DND-41 (cell line): ENCODE results near the gene ADAMTSL4.

Experiments used
- ATAC-seq: fragments of 200-7000 bp; cut with Tn5 transposase; 3 replicates; pipeline ENCODE4 v1.9.1; 2021; ENCODE audit warnings: low read depth; ENCODE audit not compliant: insufficient read depth
- DNase-seq: peaks from one replicate; pipeline ENCODE4 v3.0.0-alpha.2; 2020
- H2AFZ ChIP-seq: 2 replicates; pipeline ENCODE4 v1.6.0; 2012; ENCODE audit warnings: low read depth, low read length
- H3K27ac ChIP-seq: 2 replicates; pipeline ENCODE4 v1.5.1; 2012; ENCODE audit warnings: low read length, inconsistent platforms
- H3K27me3 ChIP-seq: fragments of 200-600 bp; sonication (generic); 2 replicates; pipeline ENCODE4 v1.6.0; 2012; ENCODE audit warnings: low read length, mild to moderate bottlenecking, inconsistent platforms; ENCODE audit not compliant: insufficient read depth, poor library complexity
- H3K36me3 ChIP-seq: 2 replicates; pipeline ENCODE4 v1.5.1; 2012; ENCODE audit warnings: low read length, inconsistent platforms; ENCODE audit not compliant: insufficient read depth
- H3K4me1 ChIP-seq: 2 replicates; pipeline ENCODE4 v1.5.1; 2012; ENCODE audit warnings: mild to moderate bottlenecking, low read length; ENCODE audit not compliant: insufficient read depth
- H3K4me2 ChIP-seq: 2 replicates; pipeline ENCODE4 v1.6.0; 2012; ENCODE audit warnings: mild to moderate bottlenecking, moderate library complexity, low read length, inconsistent platforms; ENCODE audit not compliant: insufficient read depth
- H3K4me3 ChIP-seq, 2 experiments: fragments of 200-600 bp in 1 of 2; shearing (Covaris generic) in 1 of 2; 2 replicates each; pipeline ENCODE4 v1.5.1; 2012 to 2016; ENCODE audit warnings: inconsistent platforms in 2 of 2, low read length in 2 of 2, mild to moderate bottlenecking in 2 of 2, low read depth in 1 of 2, moderate library complexity in 1 of 2
- H3K79me2 ChIP-seq: 2 replicates; pipeline ENCODE4 v1.6.0; 2012; ENCODE audit warnings: low read length, inconsistent platforms; ENCODE audit not compliant: insufficient read depth
- H3K9ac ChIP-seq: 2 replicates; pipeline ENCODE4 v1.6.0; 2012; ENCODE audit warnings: low read depth, mild to moderate bottlenecking, inconsistent platforms, low read length, moderate library complexity
- H3K9me3 ChIP-seq: 2 replicates; pipeline ENCODE4 v1.5.1; 2012; ENCODE audit warnings: low read length, moderate library complexity, mild to moderate bottlenecking, inconsistent platforms; ENCODE audit not compliant: insufficient read depth, severe bottlenecking
- H4K20me1 ChIP-seq: 2 replicates; pipeline ENCODE4 v1.6.0; 2012; ENCODE audit warnings: low read length; ENCODE audit not compliant: insufficient read depth
- CTCF ChIP-seq: IDR thresholded peaks from 2 replicates; pipeline ENCODE4 v1.5.1; 2012; ENCODE audit warnings: borderline replicate concordance, low read length, moderate library complexity, mild to moderate bottlenecking; ENCODE audit not compliant: poor library complexity, severe bottlenecking; ENCODE audit errors: extremely low read depth
- EZH2 ChIP-seq: IDR thresholded peaks from 3 replicates; pipeline ENCODE4 v1.6.1; 2012; ENCODE audit warnings: borderline replicate concordance, low read depth, mild to moderate bottlenecking, moderate library complexity, low read length, inconsistent platforms; ENCODE audit not compliant: severe bottlenecking

ADAMTSL4 gene

GRCh38 chr1:150548632-150549495 is at the start of gene ADAMTSL4:
TSS of gene ADAMTSL4 (plus strand) at chr1:150549408. CDS start at chr1:150552289, 2,881 bp downstream.
- Histone ChIP-seq H2AFZ (no peak within 1 kb of the TSS), H3K27ac (no peak within 1 kb of the TSS), H3K4me3 (no peak within 1 kb of the TSS), H3K36me3 (no peaks in the 10 kb centered on the region), H3K79me2 (no peaks in the 10 kb centered on the region), H3K9ac (no peak within 1 kb of the TSS), H3K4me2 (no peak within 1 kb of the TSS), H3K4me1 (peaks cover 6% of the 10 kb centered on the region; the same call in 1 of the 2 replicates), H4K20me1 (no peaks in the 10 kb centered on the region), H3K27me3 (peaks cover 11% of the 10 kb centered on the region), H3K9me3 (no peaks in the 10 kb centered on the region)
- ATAC-seq, result 0 out of 3 replicates have a peak, but pooled peaks have one; percentile 31
- TF ChIP-seq CTCF (no peak), EZH2 (no peak)
- DNase-seq, result no peak

GRCh38 chr1:150505431-150505830 is 43.8 kb upstream of the ADAMTSL4 start:
- no peaks in the 10 kb centered on the region for H3K79me2 ChIP-seq
- H3K9me3 ChIP-seq, result no peaks in the 10 kb centered on the region
- TF ChIP-seq CTCF, result no peak
- TF ChIP-seq EZH2, result no peak
- H2AFZ ChIP-seq, result no peak overlapping the region
- no peaks in the 10 kb centered on the region for H3K27me3 ChIP-seq
- no peak overlapping the region for H3K4me2 ChIP-seq
- no peak overlapping the region for H3K27ac ChIP-seq
- no peak overlapping the region for H3K9ac ChIP-seq
- DNase-seq (no peak), ATAC-seq (no peak)
- H3K36me3 ChIP-seq, result peaks cover 50% of the 10 kb centered on the region
- H4K20me1 ChIP-seq, result no peaks in the 10 kb centered on the region
- H3K4me3 ChIP-seq, result no peak overlapping the region
- no peaks in the 10 kb centered on the region for H3K4me1 ChIP-seq

DNA sequence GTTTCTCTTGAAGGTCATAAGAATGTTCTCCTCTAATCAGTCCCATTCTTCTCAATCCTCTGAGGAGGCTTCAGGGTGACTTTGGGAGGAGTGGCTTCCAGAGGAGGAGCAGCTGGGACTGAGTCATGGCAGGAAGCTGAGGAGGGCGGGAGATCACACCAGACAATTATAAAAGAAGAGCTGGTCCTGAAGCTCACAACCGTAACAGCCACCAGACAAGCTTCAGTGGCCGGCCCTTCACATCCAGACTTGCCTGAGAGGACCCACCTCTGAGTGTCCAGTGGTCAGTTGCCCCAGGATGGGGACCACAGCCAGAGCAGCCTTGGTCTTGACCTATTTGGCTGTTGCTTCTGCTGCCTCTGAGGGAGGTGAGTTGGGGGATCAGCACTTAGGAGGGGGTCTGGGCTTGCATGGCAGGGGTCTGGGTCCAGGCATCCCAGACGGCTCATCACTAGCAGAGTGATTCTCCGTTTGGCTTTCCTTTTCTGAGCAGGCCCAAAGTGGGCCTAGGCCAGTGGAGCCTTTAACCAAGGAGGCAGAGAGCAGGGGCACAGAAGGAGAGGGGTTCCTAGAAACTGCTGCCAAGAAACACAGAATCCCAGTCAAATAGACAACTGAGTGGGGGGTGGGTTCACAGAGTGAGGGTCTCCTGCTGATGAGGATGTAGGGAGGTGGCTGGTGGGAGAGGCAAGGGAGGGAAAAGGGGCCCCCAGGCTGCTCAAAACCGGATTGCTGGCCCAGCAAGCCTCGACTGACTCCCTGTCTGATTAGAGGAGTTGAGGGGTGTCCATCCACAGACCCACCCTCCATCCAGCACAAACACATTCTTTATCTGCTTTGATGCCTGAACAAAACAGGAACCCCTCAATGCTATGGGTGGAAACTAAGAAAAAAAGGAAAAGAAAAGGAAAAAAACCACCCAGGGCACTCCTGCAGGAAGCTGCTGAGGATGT is 41.0 kb upstream of the ADAMTSL4 start, which contains the start of gene ECM1:
ECM1 (plus strand) TSS at position 198 of the 953 bp plus-strand sequence; CDS start at position 299, 101 bp downstream.
- no peak for TF ChIP-seq CTCF
- TF ChIP-seq EZH2, result no peak
- Histone ChIP-seq H2AFZ (no peak within 1 kb of the TSS), H3K79me2 (no peaks in the 10 kb centered on the region), H3K36me3 (peaks cover 38% of the 10 kb centered on the region), H3K9ac (no peak within 1 kb of the TSS), H3K27me3 (no peaks in the 10 kb centered on the region), H3K4me1 (no peaks in the 10 kb centered on the region), H3K4me3 (no peak within 1 kb of the TSS), H4K20me1 (no peaks in the 10 kb centered on the region), H3K4me2 (no peak within 1 kb of the TSS), H3K9me3 (no peaks in the 10 kb centered on the region), H3K27ac (no peak within 1 kb of the TSS)
- ATAC-seq (peak; percentile 71), DNase-seq (peak; percentile 20)
